ENCODE results near the gene SFXN3. TPM values are rescaled to one million over a fixed set of nuclear protein-coding genes. Genes with fewer than 3 reads are reported as not detected.
A peak's percentile ranks its signal among the peaks of the same experiment; 100 is the strongest.

The SFXN3 gene
- total and polyA plus RNA-seq, 2 of the 8 experiments (the other 6 are each of a cell fraction or from before 2014, with no cell fraction given), result 2.6 to 2.8 TPM

DNA sequence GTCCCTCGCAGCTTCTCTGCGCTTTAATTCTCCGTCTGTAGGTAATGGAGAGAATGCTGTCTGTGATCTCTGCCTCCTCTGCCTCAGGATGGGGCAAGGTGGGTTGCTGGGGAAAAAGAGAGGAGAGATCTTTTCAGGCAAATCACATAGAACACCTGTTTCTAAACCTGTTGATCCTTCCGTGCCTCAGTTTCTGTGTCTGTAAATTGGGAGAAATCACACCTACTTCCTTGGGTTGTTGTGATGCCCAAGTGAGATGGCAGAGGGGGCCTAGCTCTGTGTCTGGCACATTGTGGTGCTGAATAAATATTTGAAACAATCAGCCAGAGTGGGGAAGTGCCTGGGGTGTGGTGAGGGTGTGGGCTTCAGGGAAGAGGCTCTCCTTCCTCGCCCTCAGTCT is 59.6 kb downstream of the SFXN3 start:
- Histone ChIP-seq H3K79me2 (ENCODE audit: control insufficient read depth in 1 of 2, insufficient read depth in 2 of 2, low read length in 2 of 2) (no peaks in the 10 kb centered on the region), H4K5ac (ENCODE audit: insufficient read length, low read depth, low read length) (no peak overlapping the region), H3K36me3 (ENCODE audit: control insufficient read depth in 2 of 4, insufficient read depth in 4 of 4, low read length in 3 of 4) (no peaks in the 10 kb centered on the region), H2BK12ac (ENCODE audit: low read depth, low read length) (0 out of 2 replicates have a peak overlapping the region, but pooled peaks have one; percentile 27), H3K27ac (ENCODE audit: low read depth, low read length) (no peak overlapping the region), H4K8ac (ENCODE audit: extremely low read depth, insufficient read depth, low read length) (no peak overlapping the region; the same call in 1 of the 2 replicates), H2BK20ac (ENCODE audit: low read length) (no peak overlapping the region), H3K18ac (ENCODE audit: extremely low read depth, low read length) (no peak overlapping the region), H3K23ac (ENCODE audit: insufficient read length) (no peak overlapping the region), H3K9me3 (ENCODE audit: insufficient read depth in 2 of 2, low read depth in 1 of 2, low read length in 1 of 2) (no peaks in the 10 kb centered on the region), H2BK15ac (ENCODE audit: low read length) (no peak overlapping the region), H2BK5ac (ENCODE audit: low read depth, low read length) (no peak overlapping the region), H2BK120ac (replicated peaks; ENCODE audit: low read depth, low read length) (no peak overlapping the region), H3K14ac (ENCODE audit: insufficient read length) (no peak overlapping the region), H4K91ac (replicated peaks; ENCODE audit: insufficient read length, low read length) (no peak overlapping the region), H3K23me2 (ENCODE audit: low read depth, low read length) (peaks cover 2% of the 10 kb centered on the region; the same call in 1 of the 2 replicates), H3K56ac (replicated peaks; ENCODE audit: insufficient read length, low read depth, low read length) (no peak overlapping the region), H3K4me3 (ENCODE audit: extremely low read depth in 1 of 4, insufficient read depth in 2 of 4, low read depth in 3 of 4, low read length in 4 of 4) (no peak overlapping the region), H2AK5ac (ENCODE audit: low read depth, low read length) (no peak overlapping the region), H3K79me1 (ENCODE audit: low read depth, low read length) (no peaks in the 10 kb centered on the region), H3K4ac (replicated peaks; ENCODE audit: insufficient read length, low read depth, low read length) (no peak overlapping the region), H3K9ac (replicated peaks in 1 of 4; ENCODE audit: extremely low read depth in 1 of 4, low read depth in 3 of 4, low read length in 3 of 4) (no peak overlapping the region), H3K27me3 (replicated peaks in 1 of 4; ENCODE audit: control insufficient read depth in 3 of 4, extremely low read depth in 1 of 4, insufficient read depth in 3 of 4, low read length in 3 of 4) (peaks cover 0 to 11% (median under 1%) of the 10 kb centered on the region in 4 experiments; a peak in 3 of 7 replicates), H2AFZ (ENCODE audit: low read length) (no peak overlapping the region), H3K4me1 (replicated peaks in 1 of 4; ENCODE audit: control insufficient read depth in 3 of 4, insufficient read depth in 4 of 4, low read length in 3 of 4) (peaks cover 2 to 15% (median 7%) of the 10 kb centered on the region in 4 experiments; a peak in 3 of 7 replicates), H3K4me2 (ENCODE audit: insufficient read depth in 1 of 2, low read depth in 2 of 2, low read length in 2 of 2) (no peak overlapping the region), H4K20me1 (replicated peaks in 1 of 2; ENCODE audit: control insufficient read depth in 1 of 2, insufficient read depth in 2 of 2, low read length in 2 of 2) (peaks cover 0 to 1% of the 10 kb centered on the region in 2 experiments)
- DNase-seq (ENCODE audit: low read depth in 1 of 2, low spot score in 2 of 2), result no peak
- TF ChIP-seq SP4 (IDR thresholded peaks at IDR 0.05; ENCODE audit: low read length) (no peak), TCF12 (IDR thresholded peaks at IDR 0.05; ENCODE audit: low read depth, low read length) (no peak), RNF2 (IDR thresholded peaks at IDR 0.05; ENCODE audit: borderline replicate concordance, low read depth, low read length, missing control alignments, poor library complexity, severe bottlenecking) (no peak)
- TF ChIP-seq, protein P1, sequence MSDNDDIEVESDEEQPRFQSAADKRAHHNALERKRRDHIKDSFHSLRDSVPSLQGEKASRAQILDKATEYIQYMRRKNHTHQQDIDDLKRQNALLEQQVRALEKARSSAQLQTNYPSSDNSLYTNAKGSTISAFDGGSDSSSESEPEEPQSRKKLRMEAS (IDR thresholded peaks at IDR 0.05), result no peak
- POLR2A ChIA-PET (ENCODE audit: partially characterized antibody), result no interaction called here
- CTCF ChIA-PET (ENCODE audit: partially characterized antibody), result interaction anchor here (1.2 to 59.5 kb wide), 7 partner anchors 8 to 76 kb away, joined by 3 to 2176 read pairs (median 268); partner anchors contain the start of genes KAZALD1, PDZD7 and SFXN3
- WGBS, 2 experiments (ENCODE audit: extremely low coverage in 1 of 2, insufficient coverage in 1 of 2, insufficient read length in 1 of 2, insufficient replicate concordance in 2 of 2, low coverage in 1 of 2, low lambda C conversion rate in 2 of 2, missing lambda C conversion rate in 1 of 2), result 85% methylated on average over 5 of the region's 5 CpGs; no CpG with 5 or more reads in 1 of the 2 experiments
- FAIRE-seq, result no peak

Data from H1 (cell line).